WTC11 (cell line): ENCODE measurements around the gene BABAM2. TPM values are rescaled to one million over a fixed set of nuclear protein-coding genes. Genes with fewer than 3 reads are reported as not detected.

Source experiments
- ATAC-seq: fragments of 200-7000 bp; cut with Tn5 transposase; 2 replicates; pipeline ENCODE4 v1.10.0; 2021; ENCODE audit warnings: mild to moderate bottlenecking, moderate library complexity
- CTCF ChIA-PET: fragments of 300-600 bp; sonication (Branson Sonifier 250); formaldehyde crosslinking; loops from one replicate; lab custom pipeline; 2021; ENCODE audit warnings: antibody characterized with exemption; lab: Charles Lee
- POLR2A ChIA-PET: fragments of 350-600 bp; sonication (Branson Sonifier 250); formaldehyde crosslinking; loops from one replicate; lab custom pipeline; 2021; ENCODE audit warnings: antibody characterized with exemption; lab: Charles Lee
- DNase-seq: peaks from one replicate; pipeline ENCODE4 v3.0.0; 2021; ENCODE audit warnings: low spot score
- H3K27ac Mint-ChIP-seq: 2 replicates; pipeline ENCODE4 v1.8.0; 2021; ENCODE audit warnings: mixed read lengths
- H3K27me3 Mint-ChIP-seq: 2 replicates; pipeline ENCODE4 v1.8.0; 2021; ENCODE audit warnings: low read depth, mild to moderate bottlenecking, moderate library complexity, mixed read lengths
- H3K36me3 Mint-ChIP-seq: 2 replicates; pipeline ENCODE4 v1.8.0; 2021; ENCODE audit warnings: mixed read lengths
- H3K4me1 Mint-ChIP-seq: 2 replicates; pipeline ENCODE4 v1.8.0; 2022; ENCODE audit warnings: mixed read lengths
- H3K4me3 Mint-ChIP-seq: 2 replicates; pipeline ENCODE4 v1.8.0; 2021; ENCODE audit warnings: mild to moderate bottlenecking, moderate library complexity, mixed read lengths
- H3K9me3 Mint-ChIP-seq: 2 replicates; pipeline ENCODE4 v1.8.0; 2021; ENCODE audit warnings: mixed read lengths
- AFF4 ChIP-seq: sonication (generic); formaldehyde crosslinking; IDR thresholded peaks from 2 replicates; pipeline ENCODE4 v1.8.1; 2023; ENCODE audit warnings: mild to moderate bottlenecking, missing genetic modification reagents, borderline replicate concordance
- ATF1 ChIP-seq: sonication (generic); formaldehyde crosslinking; IDR thresholded peaks from 2 replicates; pipeline ENCODE4 v1.8.1; 2023; ENCODE audit warnings: mild to moderate bottlenecking, moderate library complexity, missing genetic modification reagents
- ELF4 ChIP-seq: sonication (generic); formaldehyde crosslinking; IDR thresholded peaks from 2 replicates; pipeline ENCODE4 v1.8.1; 2022; ENCODE audit warnings: low read depth, mild to moderate bottlenecking, moderate library complexity, missing genetic modification reagents
- EMX1 ChIP-seq: fragments of 250-450 bp; sonication (Bioruptor Pico); IDR thresholded peaks from 2 replicates; pipeline ENCODE4 v1.8.0; 2021; ENCODE audit warnings: mild to moderate bottlenecking
- FOXP1 ChIP-seq: sonication (generic); formaldehyde crosslinking; IDR thresholded peaks from 2 replicates; pipeline ENCODE4 v1.8.0; 2022; ENCODE audit warnings: missing genetic modification reagents, mild to moderate bottlenecking, moderate library complexity, borderline replicate concordance
- GABPB1 ChIP-seq: sonication (generic); formaldehyde crosslinking; IDR thresholded peaks from 2 replicates; pipeline ENCODE4 v1.8.1; 2023; ENCODE audit warnings: mild to moderate bottlenecking, missing genetic modification reagents
- MXD4 ChIP-seq: fragments of 250-450 bp; sonication (Bioruptor Pico); IDR thresholded peaks from 2 replicates; pipeline ENCODE4 v1.8.0; 2021; ENCODE audit warnings: mild to moderate bottlenecking, moderate library complexity, borderline replicate concordance
- NFYB ChIP-seq: sonication (generic); formaldehyde crosslinking; conservative IDR thresholded peaks from 2 replicates; pipeline ENCODE4 v1.8.0; 2022; ENCODE audit warnings: low read depth, missing genetic modification reagents
- NR3C1 ChIP-seq: sonication (generic); formaldehyde crosslinking; conservative IDR thresholded peaks from 2 replicates; pipeline ENCODE4 v1.8.1; 2023; ENCODE audit warnings: low read depth, mild to moderate bottlenecking, missing genetic modification reagents
- PRDM15 ChIP-seq: sonication (generic); formaldehyde crosslinking; IDR thresholded peaks from 2 replicates; pipeline ENCODE4 v1.8.0; 2022; ENCODE audit warnings: missing genetic modification reagents
- PRRX2 ChIP-seq: fragments of 250-450 bp; sonication (Bioruptor Pico); IDR thresholded peaks from 2 replicates; pipeline ENCODE4 v1.8.0; 2021; ENCODE audit warnings: mild to moderate bottlenecking
- RELA ChIP-seq: sonication (generic); formaldehyde crosslinking; IDR thresholded peaks from 2 replicates; pipeline ENCODE4 v1.8.1; 2022; ENCODE audit warnings: missing genetic modification reagents, mild to moderate bottlenecking, borderline replicate concordance
- SOX15 ChIP-seq: fragments of 250-450 bp; sonication (Bioruptor Pico); IDR thresholded peaks from 2 replicates; pipeline ENCODE4 v1.9.0; 2021; ENCODE audit warnings: mild to moderate bottlenecking
- TEAD1 ChIP-seq: sonication (generic); formaldehyde crosslinking; IDR thresholded peaks from 2 replicates; pipeline ENCODE4 v1.8.0; 2022; ENCODE audit warnings: mild to moderate bottlenecking, missing genetic modification reagents
- ZMAT4 ChIP-seq: fragments of 250-450 bp; sonication (Bioruptor Pico); IDR thresholded peaks from 2 replicates; pipeline ENCODE4 v1.9.0; 2021; ENCODE audit warnings: mild to moderate bottlenecking
- ZNF121 ChIP-seq: sonication (generic); formaldehyde crosslinking; IDR thresholded peaks from 2 replicates; pipeline ENCODE4 v1.8.0; 2023; ENCODE audit warnings: missing genetic modification reagents
- ZNF219 ChIP-seq: sonication (generic); formaldehyde crosslinking; IDR thresholded peaks from 2 replicates; pipeline ENCODE4 v1.8.0; 2023; ENCODE audit warnings: missing genetic modification reagents, mild to moderate bottlenecking, borderline replicate concordance
- ZNF317 ChIP-seq: sonication (generic); formaldehyde crosslinking; IDR thresholded peaks from 2 replicates; pipeline ENCODE4 v1.8.1; 2023; ENCODE audit warnings: low read depth, mild to moderate bottlenecking, moderate library complexity, missing genetic modification reagents, borderline replicate concordance
- ZNF416 ChIP-seq: fragments of 250-450 bp; sonication (Bioruptor Pico); IDR thresholded peaks from 2 replicates; pipeline ENCODE4 v1.9.0; 2021; ENCODE audit warnings: mild to moderate bottlenecking, inconsistent platforms
- total RNA-seq: library from RNA; stranded (reverse); gene quantifications from 3 replicates; pipeline ENCODE4 v1.2.3, GENCODE V29; 2021
- TF ChIP-seq, protein P1 (sequence below): sonication (generic); formaldehyde crosslinking; IDR thresholded peaks from 2 replicates; pipeline ENCODE4 v1.8.1; 2022; ENCODE audit warnings: mild to moderate bottlenecking, missing genetic modification reagents, moderate library complexity, borderline replicate concordance
- TF ChIP-seq, protein P2 (sequence below): sonication (generic); formaldehyde crosslinking; IDR thresholded peaks from 2 replicates; pipeline ENCODE4 v1.8.1; 2023; ENCODE audit warnings: mild to moderate bottlenecking, missing genetic modification reagents, moderate library complexity
- TF ChIP-seq, protein P3 (sequence below): sonication (generic); formaldehyde crosslinking; IDR thresholded peaks from 2 replicates; pipeline ENCODE4 v1.8.1; 2023; ENCODE audit warnings: mild to moderate bottlenecking, missing genetic modification reagents
- TF ChIP-seq, protein P4 (sequence below): fragments of 250-450 bp; sonication (Bioruptor Pico); IDR thresholded peaks from 2 replicates; pipeline ENCODE4 v1.9.0; 2021; ENCODE audit warnings: mild to moderate bottlenecking

Gene BABAM2
- total RNA-seq, 1 experiment from 2014 or later = 16.5 TPM

DNA sequence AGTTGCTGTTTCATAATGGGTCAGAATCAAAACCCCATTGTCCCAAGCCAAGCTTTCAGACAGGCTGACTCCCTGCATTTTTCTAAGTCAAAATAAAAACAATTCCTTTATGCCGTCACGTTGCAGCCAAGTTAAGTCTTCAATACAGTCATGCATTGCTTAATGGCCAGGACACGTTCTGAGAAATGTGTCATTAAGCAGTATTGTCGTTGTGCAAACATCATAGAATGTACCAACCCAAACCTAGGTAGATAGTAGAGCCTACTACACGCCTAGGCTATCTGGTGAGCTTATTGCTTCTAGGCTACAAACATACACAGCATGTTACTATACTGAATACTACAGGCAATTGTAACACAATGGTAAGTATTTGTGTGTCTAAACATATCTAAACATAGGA lies 341.8 kb downstream of the BABAM2 start:
- ATAC-seq (no peak), DNase-seq (no peak)
- Mint-ChIP-seq H3K27ac (no peak overlapping the region), H3K4me1 (peaks cover 4% of the 10 kb centered on the region), H3K9me3 (no peaks in the 10 kb centered on the region), H3K4me3 (no peak overlapping the region), H3K27me3 (no peaks in the 10 kb centered on the region), H3K36me3 (no peaks in the 10 kb centered on the region)
- no peak for TF ChIP-seq RELA (CRISPR knock-in tag)
- no peak for TF ChIP-seq PRDM15 (CRISPR knock-in tag)
- TF ChIP-seq MXD4 (CRISPR knock-in tag) = no peak
- no peak for TF ChIP-seq ELF4 (CRISPR knock-in tag)
- no peak for TF ChIP-seq NR3C1 (CRISPR knock-in tag)
- TF ChIP-seq, protein P1, sequence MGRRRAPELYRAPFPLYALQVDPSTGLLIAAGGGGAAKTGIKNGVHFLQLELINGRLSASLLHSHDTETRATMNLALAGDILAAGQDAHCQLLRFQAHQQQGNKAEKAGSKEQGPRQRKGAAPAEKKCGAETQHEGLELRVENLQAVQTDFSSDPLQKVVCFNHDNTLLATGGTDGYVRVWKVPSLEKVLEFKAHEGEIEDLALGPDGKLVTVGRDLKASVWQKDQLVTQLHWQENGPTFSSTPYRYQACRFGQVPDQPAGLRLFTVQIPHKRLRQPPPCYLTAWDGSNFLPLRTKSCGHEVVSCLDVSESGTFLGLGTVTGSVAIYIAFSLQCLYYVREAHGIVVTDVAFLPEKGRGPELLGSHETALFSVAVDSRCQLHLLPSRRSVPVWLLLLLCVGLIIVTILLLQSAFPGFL (CRISPR knock-in tag) = no peak
- TF ChIP-seq TEAD1 (CRISPR knock-in tag) = no peak
- no peak for TF ChIP-seq AFF4 (CRISPR knock-in tag)
- no peak for TF ChIP-seq NFYB (CRISPR knock-in tag)
- TF ChIP-seq, protein P2, sequence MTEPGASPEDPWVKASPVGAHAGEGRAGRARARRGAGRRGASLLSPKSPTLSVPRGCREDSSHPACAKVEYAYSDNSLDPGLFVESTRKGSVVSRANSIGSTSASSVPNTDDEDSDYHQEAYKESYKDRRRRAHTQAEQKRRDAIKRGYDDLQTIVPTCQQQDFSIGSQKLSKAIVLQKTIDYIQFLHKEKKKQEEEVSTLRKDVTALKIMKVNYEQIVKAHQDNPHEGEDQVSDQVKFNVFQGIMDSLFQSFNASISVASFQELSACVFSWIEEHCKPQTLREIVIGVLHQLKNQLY = no peak
- no peak for TF ChIP-seq FOXP1
- TF ChIP-seq ZNF121 = no peak
- no peak for TF ChIP-seq ZNF416
- ChIA-PET POLR2A (no interaction called here), CTCF (no interaction called here)

- H3K27ac Mint-ChIP-seq = no peak overlapping the region
- no peaks in the 10 kb centered on the region for H3K9me3 Mint-ChIP-seq
- H3K4me3 Mint-ChIP-seq = no peak overlapping the region
- CTCF ChIA-PET = no interaction called here
- POLR2A ChIA-PET = no interaction called here
- no peaks in the 10 kb centered on the region for H3K36me3 Mint-ChIP-seq
- H3K4me1 Mint-ChIP-seq = no peaks in the 10 kb centered on the region
- ATAC-seq (no peak), DNase-seq (no peak)
- no peaks in the 10 kb centered on the region for H3K27me3 Mint-ChIP-seq
- no peak for TF ChIP-seq PRRX2 (CRISPR knock-in tag)
- TF ChIP-seq FOXP1 = no peak
- no peak for TF ChIP-seq ZNF317
- TF ChIP-seq, protein P3, sequence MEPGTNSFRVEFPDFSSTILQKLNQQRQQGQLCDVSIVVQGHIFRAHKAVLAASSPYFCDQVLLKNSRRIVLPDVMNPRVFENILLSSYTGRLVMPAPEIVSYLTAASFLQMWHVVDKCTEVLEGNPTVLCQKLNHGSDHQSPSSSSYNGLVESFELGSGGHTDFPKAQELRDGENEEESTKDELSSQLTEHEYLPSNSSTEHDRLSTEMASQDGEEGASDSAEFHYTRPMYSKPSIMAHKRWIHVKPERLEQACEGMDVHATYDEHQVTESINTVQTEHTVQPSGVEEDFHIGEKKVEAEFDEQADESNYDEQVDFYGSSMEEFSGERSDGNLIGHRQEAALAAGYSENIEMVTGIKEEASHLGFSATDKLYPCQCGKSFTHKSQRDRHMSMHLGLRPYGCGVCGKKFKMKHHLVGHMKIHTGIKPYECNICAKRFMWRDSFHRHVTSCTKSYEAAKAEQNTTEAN (CRISPR knock-in tag) = no peak
- no peak for TF ChIP-seq ZNF219 (CRISPR knock-in tag)
- TF ChIP-seq ZMAT4 (CRISPR knock-in tag) = no peak
- no peak for TF ChIP-seq ATF1
- TF ChIP-seq ZNF121 = no peak
- TF ChIP-seq GABPB1 (CRISPR knock-in tag) = no peak
- no peak for TF ChIP-seq SOX15 (CRISPR knock-in tag)
- no peak for TF ChIP-seq EMX1
- TF ChIP-seq, protein P4, sequence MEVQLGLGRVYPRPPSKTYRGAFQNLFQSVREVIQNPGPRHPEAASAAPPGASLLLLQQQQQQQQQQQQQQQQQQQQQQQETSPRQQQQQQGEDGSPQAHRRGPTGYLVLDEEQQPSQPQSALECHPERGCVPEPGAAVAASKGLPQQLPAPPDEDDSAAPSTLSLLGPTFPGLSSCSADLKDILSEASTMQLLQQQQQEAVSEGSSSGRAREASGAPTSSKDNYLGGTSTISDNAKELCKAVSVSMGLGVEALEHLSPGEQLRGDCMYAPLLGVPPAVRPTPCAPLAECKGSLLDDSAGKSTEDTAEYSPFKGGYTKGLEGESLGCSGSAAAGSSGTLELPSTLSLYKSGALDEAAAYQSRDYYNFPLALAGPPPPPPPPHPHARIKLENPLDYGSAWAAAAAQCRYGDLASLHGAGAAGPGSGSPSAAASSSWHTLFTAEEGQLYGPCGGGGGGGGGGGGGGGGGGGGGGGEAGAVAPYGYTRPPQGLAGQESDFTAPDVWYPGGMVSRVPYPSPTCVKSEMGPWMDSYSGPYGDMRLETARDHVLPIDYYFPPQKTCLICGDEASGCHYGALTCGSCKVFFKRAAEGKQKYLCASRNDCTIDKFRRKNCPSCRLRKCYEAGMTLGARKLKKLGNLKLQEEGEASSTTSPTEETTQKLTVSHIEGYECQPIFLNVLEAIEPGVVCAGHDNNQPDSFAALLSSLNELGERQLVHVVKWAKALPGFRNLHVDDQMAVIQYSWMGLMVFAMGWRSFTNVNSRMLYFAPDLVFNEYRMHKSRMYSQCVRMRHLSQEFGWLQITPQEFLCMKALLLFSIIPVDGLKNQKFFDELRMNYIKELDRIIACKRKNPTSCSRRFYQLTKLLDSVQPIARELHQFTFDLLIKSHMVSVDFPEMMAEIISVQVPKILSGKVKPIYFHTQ (CRISPR knock-in tag) = no peak
These were observed 342.7 kb downstream of the BABAM2 start for GRCh38 chr2:28233164-28233676.
